ENCODE measurements around the gene HIVEP3. TPM values are rescaled to one million over a fixed set of nuclear protein-coding genes. Genes with fewer than 3 reads are reported as not detected.

HIVEP3 gene
- total RNA-seq, 1 experiment from 2014 or later: 3.1 TPM

GRCh38 chr1:41462680-41463004, 456.1 kb downstream of the HIVEP3 start:
- peaks cover 12% of the 10 kb centered on the region for H3K4me1 ChIP-seq (ENCODE audit: insufficient read depth, low read length, poor library complexity, severe bottlenecking)
- intact Hi-C loops (cut with micrococcal nuclease; ENCODE audit: unreplicated experiment): no loop called here
- DNase-seq (ENCODE audit: low spot score): no peak
- no peak overlapping the region for H3K4me3 ChIP-seq (ENCODE audit: low read depth, low read length, poor library complexity, severe bottlenecking)
- TF ChIP-seq CTCF (conservative IDR thresholded peaks at IDR 0.05; ENCODE audit: low read depth, low read length): no peak
- TF ChIP-seq EZH2 (IDR thresholded peaks at IDR 0.05; ENCODE audit: borderline replicate concordance, low read depth, low read length, poor library complexity, severe bottlenecking): no peak
- no TSS peak for BruUV-seq (replicated peaks)
- H3K9me3 ChIP-seq (ENCODE audit: low read depth, low read length, poor library complexity, severe bottlenecking): no peaks in the 10 kb centered on the region
- no peaks in the 10 kb centered on the region for H3K36me3 ChIP-seq (ENCODE audit: insufficient read depth, low read length, poor library complexity, severe bottlenecking)
- no peak overlapping the region for H3K27ac ChIP-seq (ENCODE audit: low read depth, low read length, poor library complexity, severe bottlenecking)
- ChIA-PET CTCF (no interaction called here), POLR2A (ENCODE audit: low non-redundant PET) (no interaction called here)
- H3K27me3 ChIP-seq (replicated peaks; ENCODE audit: insufficient read depth, low read depth, low read length, poor library complexity): no peaks in the 10 kb centered on the region

- TF ChIP-seq CTCF (conservative IDR thresholded peaks at IDR 0.05; ENCODE audit: low read depth, low read length) (no peak), EZH2 (IDR thresholded peaks at IDR 0.05; ENCODE audit: borderline replicate concordance, low read depth, low read length, poor library complexity, severe bottlenecking) (no peak)
- ChIA-PET CTCF (no interaction called here), POLR2A (ENCODE audit: low non-redundant PET) (no interaction called here)
- peaks cover 12% of the 10 kb centered on the region for H3K4me1 ChIP-seq (ENCODE audit: insufficient read depth, low read length, poor library complexity, severe bottlenecking)
- no peak for DNase-seq (ENCODE audit: low spot score)
- no TSS peak for BruUV-seq (replicated peaks)
- no peaks in the 10 kb centered on the region for H3K9me3 ChIP-seq (ENCODE audit: low read depth, low read length, poor library complexity, severe bottlenecking)
- no peak overlapping the region for H3K27ac ChIP-seq (ENCODE audit: low read depth, low read length, poor library complexity, severe bottlenecking)
- H3K4me3 ChIP-seq (ENCODE audit: low read depth, low read length, poor library complexity, severe bottlenecking): no peak overlapping the region
- H3K27me3 ChIP-seq (replicated peaks; ENCODE audit: insufficient read depth, low read depth, low read length, poor library complexity): no peaks in the 10 kb centered on the region
- H3K36me3 ChIP-seq (ENCODE audit: insufficient read depth, low read length, poor library complexity, severe bottlenecking): no peaks in the 10 kb centered on the region
- intact Hi-C loops (cut with micrococcal nuclease; ENCODE audit: unreplicated experiment): no loop called here
Measured at GRCh38 chr1:41461790-41462679, 456.7 kb downstream of the HIVEP3 start.

- Histone ChIP-seq H3K27ac (ENCODE audit: low read depth, low read length, poor library complexity, severe bottlenecking) (no peak overlapping the region), H3K4me3 (ENCODE audit: low read depth, low read length, poor library complexity, severe bottlenecking) (no peak overlapping the region), H3K9me3 (ENCODE audit: low read depth, low read length, poor library complexity, severe bottlenecking) (no peaks in the 10 kb centered on the region), H3K36me3 (ENCODE audit: insufficient read depth, low read length, poor library complexity, severe bottlenecking) (no peaks in the 10 kb centered on the region), H3K27me3 (replicated peaks; ENCODE audit: insufficient read depth, low read depth, low read length, poor library complexity) (no peaks in the 10 kb centered on the region), H3K4me1 (ENCODE audit: insufficient read depth, low read length, poor library complexity, severe bottlenecking) (peaks cover 12% of the 10 kb centered on the region)
- no peak for DNase-seq (ENCODE audit: low spot score)
- BruUV-seq (replicated peaks): no TSS peak
- intact Hi-C loops (cut with micrococcal nuclease; ENCODE audit: unreplicated experiment): no loop called here
- ChIA-PET POLR2A (ENCODE audit: low non-redundant PET) (no interaction called here), CTCF (no interaction called here)
- TF ChIP-seq CTCF (conservative IDR thresholded peaks at IDR 0.05; ENCODE audit: low read depth, low read length) (no peak), EZH2 (IDR thresholded peaks at IDR 0.05; ENCODE audit: borderline replicate concordance, low read depth, low read length, poor library complexity, severe bottlenecking) (no peak)
Measured at GRCh38 chr1:41456847-41457540, 461.7 kb downstream of the HIVEP3 start.

Other genes with a start within 250 kb of the HIVEP3 start
- not detected in 2 replicates for gene GUCA2B, start 234.5 kb upstream of the HIVEP3 start, total RNA-seq (2021)
- not detected in 2 replicates for gene GUCA2A, start 245.8 kb upstream of the HIVEP3 start, total RNA-seq (2021)